SW480 (cell line): Measurements from ENCODE around the gene TRABD2B.

Experiments
- DNase-seq: peaks from one replicate; pipeline ENCODE4 v3.0.0-alpha.2; 2016; ENCODE audit warnings: low spot score

The TRABD2B gene

DNA sequence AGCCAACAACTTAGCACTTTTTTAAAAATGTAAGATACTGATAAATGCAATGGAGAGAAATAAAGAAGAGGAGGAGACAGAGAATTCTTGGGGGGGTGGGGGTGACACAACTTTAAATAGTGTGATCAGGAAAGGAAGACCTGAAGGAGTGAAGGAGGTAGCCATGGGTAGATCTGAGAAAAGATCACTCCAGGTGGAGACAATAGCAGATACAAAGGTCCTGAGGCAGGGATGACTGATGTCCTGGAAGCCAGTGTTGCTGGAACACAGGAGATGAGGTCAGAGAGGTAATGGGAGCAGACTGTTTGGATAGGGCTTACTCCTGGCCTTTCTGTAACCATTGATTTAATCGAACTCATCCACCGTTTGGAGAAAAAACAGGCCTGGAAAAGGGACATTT is 24.6 kb upstream of the TRABD2B start:
- no peak for DNase-seq

DNA sequence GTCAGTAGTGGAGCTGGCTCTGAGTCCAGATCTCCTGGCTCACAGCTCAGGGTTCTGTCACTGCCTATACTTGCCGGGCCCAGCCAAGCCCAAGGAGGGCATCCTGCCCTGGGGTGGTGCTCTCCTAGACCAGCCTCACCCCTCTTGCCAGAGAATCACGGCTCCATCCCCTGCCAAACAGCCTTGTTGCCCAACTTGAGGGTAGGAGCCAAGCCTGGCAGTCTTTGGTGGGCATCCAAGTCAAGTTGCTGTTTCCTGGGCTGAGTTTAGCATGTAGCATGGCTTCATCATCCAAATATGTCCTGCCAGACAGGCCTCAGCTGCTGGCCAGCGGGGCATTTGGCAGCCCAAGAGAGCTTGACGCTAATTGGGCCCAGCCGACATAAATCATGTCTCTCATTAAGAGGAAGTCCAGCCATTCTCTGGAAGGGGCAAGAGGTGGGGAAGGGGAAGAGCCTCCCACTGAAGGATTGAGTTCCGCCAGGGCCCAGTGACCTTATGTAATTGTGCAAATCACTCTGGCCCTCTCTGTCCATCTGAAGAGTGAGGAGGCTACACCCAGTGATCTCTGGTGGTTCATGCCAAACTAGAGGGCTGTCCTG is 22.6 kb upstream of the TRABD2B start:
- no peak for DNase-seq

DNA sequence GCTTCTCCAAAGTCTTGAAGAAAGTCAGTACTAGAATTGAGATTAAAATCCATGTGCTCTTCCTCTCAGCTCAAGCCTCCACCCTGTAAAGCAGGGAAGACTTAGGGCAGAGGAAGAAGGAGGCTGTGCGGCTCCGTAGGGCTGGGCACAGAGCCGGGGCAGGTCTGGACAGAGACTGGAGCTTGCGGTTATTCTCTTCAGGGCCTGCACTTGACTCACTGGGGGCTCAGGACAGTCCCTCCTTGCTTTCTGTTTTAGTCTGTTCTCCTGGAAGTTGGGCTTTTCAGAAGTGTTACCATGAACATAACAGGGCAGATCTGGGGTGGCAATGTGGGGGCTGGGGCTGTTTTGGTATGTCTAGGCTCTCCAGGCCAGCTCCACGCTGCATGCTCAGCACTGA is 21.6 kb upstream of the TRABD2B start:
- DNase-seq = no peak

DNA sequence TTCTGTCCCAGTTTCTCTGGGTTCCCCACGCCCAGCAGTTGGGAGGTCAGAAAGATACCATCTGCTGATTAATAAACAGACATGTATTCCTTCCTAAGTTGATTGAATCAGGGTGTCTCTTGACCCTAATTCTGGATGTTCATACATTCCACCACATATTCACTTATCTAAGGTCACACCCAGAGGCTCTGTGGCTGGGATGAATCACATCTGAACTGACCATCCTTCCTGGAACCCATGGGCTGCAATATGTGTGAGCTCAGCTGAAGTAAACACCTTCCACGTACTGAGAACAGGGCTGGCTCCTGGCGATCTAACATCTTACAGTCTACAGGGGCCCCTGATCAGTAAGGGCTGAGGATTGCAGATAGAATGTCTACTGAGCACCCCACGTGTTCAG is 20.5 kb upstream of the TRABD2B start:
- no peak for DNase-seq

DNA sequence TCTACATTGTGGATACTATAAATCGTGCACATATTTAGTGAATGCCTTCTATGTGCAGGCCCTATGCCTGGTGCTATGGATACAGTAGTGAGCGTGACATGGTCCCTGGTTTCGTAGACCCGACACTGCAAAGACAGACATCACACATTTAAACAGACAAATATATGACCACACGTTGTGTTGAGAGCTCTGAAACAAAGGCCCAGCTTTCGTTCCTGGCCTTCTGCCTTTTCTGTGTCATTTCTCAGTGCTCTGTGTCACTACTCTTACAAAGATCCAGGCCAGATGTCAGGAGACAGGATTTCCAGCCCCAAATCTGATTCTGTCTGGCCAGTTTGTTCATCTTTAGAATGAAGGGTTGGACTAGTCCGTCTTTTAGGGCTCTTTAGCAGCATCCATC is 19.3 kb upstream of the TRABD2B start:
- DNase-seq = no peak

DNA sequence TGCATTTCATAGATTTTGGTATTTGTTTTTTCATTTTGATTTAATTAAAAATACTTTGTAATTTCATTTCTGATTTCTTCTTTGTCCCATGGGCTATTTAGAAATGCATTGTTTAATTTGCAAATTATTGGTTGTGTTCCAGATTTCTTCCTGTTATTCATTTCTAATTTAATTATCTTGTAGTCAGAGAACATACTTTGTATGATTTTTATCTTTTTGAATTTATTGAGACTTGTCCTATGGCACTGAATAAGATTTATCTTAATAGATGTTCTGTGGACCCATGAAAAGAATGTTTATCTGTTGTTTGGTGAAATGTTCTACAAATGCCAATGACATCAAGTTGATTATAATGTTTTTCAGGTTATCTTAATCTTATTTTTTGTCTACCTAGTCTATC is 16.1 kb upstream of the TRABD2B start:
- DNase-seq = no peak

DNA sequence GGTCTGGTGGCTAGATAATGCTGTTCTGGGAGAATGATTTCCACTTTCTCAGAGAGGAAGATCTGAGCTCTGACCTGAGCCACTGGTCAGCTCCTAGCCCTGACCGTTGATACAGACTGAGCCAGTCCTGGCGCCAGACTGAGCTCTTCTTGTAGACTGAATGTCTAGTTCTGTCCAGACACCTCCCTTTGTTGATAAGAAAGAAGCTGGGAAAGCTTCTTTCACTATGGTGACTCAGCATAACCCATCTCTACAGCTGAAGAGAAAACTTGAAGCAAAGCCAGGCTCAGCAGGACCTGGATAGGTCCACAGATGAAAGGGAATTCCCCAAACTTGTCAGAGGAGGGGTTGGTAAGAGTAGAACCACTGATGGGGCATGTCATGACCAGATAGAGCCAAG is 9.9 kb upstream of the TRABD2B start:
- DNase-seq = no peak

DNA sequence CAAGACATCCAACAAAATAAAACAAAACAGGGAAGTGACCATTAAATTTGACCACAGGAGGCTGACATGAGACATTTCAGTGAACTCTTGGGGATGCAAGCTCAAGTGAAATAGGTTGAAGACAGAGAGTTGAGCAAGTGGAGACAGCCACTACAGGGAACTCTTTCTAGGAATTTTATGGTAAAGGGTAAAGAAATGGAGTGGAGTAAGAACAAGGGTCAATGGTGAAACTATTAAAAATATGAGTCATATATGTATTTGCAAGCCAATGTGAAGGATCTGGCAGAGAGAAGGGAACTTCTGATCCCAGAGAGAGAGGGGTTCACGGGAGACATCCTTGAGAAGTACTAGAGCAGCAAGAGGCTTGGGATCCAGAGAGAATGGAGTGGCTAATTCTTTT is 9.1 kb upstream of the TRABD2B start:
- DNase-seq = no peak

DNA sequence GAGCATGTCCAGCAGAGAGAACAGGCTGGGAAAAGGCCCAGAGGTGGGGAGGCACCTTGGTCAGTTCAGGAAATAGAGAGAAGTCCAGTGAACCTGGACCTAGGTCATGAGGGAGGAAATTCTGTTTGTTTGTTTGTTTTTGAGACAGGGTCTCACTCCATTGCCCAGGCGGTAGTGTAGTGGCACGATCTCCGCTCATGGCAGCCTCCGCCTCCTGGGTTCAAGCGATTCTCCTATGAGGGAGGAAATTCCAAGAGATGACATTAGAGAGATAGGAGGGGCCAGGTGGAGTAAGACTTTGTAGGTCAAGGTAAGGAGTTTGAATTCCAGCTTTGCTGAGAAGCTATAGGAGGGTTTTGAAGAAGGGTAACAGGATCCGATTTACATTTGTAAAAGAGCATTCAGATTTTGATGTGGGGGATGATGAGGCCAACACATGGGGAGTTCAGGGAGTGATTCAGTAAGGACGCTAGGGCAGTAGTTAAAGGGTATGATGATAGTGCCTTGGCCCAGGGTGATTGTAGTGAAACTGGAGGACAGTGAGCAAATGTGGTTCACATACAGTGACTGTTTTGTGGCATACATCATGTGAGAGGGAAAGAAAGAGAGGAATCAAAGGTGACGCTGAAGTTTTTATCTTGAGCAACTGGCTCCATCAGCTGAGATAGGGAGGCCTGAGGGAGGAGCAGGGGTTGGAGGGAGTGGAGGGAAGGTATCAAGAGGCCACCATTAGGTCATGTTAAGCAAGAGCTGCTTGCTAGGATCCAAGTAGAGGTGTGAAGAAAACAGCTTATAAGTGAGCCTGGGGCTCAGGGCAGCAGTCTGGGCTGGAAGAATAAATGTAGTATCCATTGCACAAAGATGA is 8.3 kb upstream of the TRABD2B start:
- DNase-seq = no peak

DNA sequence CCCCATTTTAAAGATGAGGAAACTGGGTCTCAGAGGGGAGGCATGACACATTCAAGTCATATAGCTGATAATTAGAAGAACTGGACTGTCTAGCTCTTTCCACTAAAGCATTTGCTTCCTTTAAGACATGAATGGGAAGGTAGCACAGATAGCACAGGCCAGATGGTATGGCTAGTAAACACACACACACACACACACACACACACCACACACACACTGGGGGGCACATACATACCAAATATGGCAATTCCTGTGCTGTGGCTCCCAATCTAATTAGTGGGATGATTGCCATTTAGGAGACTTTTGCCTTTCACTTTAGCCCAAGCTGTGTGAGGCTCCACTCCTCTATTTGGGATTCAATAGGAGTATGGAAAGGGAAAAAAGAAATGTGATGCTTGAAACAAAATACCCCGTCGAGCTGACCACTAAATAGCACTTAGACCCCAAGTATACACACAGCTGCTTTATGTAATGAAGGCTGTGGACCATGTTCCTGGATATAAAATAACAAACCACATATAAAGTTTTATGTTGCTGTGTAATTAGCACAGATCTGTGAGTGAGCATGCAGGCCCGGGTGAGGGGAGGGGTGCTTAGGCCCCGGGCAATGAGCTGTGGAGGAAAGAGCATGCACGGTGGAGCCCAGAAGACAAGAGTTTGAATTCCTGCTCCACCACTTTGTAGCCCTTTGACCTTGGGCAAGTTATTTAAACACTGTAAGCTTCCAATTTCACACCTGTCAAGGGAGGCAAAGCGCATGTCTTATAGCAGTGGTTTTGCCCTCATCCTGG is 6.8 kb upstream of the TRABD2B start:
- DNase-seq = peak; percentile 47

DNA sequence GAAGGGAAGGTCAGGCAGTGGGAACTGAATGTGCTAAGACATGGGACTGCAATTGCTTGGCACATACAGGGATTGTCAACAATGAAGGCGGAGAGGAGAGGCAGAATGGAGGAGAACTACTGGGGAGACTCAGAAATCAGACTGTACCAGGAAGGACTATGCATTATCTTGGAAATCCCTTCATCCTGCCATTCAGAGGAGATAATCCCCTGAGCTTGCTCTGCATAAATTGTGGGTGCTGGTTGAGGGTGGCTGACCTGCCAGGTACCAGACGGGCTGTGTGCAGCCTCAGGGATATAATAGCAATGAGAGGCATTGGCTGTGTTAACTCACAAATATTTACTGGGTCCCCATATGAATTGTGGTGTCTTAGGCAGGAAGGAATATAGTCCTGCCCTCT is 5.0 kb upstream of the TRABD2B start:
- DNase-seq = no peak

DNA sequence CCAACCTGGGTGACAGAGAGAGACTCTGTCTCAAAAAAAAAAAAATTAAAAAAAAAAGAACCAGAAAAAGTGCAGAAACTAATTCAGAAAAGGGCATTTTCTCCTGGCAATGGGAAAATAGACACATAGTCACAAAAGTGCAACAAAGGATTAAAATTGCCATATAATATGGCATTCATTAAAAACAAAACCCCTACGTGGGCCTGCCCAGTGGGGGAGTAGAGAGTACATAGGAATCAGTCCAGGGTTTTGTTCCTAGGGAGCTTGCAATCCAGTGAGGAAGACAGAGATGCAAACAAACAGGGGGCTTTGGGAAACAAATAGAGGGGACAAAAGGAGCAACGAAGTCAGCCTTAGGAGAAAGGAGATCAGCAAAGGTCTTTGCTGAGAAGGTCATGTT is 4.5 kb upstream of the TRABD2B start:
- no peak for DNase-seq

DNA sequence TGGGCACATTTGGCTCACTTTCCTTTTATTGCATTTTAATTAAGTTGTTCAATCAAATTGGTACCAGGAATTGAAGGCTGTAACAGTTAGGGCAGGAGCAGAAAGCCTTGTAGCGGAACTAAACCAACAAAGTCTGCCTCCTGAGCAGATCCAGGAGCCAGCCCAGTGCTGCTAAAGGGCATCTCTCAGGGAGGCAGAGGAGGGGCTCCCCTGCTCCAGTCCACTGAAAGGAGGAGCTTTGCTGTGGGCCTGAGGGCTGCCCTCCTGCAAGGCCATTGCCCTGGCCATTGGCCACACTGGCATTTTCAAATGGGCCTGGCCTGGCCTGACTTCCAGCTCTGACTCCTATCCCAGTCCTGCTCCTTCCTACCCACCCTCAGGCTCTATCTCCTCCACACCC is 3.7 kb upstream of the TRABD2B start:
- no peak for DNase-seq

DNA sequence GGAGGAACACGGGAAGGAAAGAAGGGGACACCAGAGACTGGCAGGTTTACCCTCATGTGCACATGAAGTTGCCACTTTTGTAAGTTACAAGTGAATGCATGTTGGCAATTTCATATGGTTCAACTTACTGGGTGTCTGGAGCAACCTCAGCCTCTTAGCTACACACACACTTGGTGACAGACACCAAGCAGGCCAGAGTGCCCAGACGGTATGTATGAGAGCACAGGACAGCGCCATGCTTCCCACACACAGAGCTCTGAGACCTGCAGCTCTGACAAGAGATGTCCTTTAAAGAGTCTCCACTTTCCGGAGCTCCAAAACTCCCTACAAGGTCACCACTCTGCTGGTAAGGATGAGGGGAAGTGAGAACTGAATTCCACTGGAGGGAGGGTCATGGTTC is 1.9 kb upstream of the TRABD2B start:
- DNase-seq = no peak

DNA sequence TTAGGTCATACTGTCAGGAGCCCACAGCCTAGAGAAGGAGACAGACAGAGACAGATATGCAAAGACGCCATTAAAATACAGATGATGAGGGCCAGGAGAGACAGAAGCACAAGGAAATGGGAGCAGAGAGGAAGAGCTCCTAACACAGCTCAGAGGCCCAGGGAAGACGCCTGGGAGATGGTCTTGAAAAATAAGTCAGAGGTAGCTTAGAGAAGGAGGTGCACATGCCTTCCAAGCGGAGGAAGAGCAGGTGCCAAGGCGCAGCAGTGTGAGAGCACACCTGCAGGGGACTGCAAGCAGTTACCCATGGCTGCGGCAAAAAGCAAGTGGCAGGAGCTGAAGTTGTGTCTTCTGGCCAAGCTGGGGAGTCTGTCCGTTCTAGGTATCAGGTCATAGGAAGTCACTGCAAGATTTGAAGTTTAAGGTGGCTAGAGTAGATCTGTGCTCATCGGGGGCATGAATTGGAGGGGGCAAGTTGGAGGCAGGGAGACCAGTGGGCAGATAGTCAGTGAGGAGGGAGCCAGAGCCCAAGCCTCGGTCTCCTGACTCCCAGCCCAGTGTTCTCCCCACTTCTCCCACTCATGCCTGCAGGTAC is 1.3 kb upstream of the TRABD2B start:
- no peak for DNase-seq

DNA sequence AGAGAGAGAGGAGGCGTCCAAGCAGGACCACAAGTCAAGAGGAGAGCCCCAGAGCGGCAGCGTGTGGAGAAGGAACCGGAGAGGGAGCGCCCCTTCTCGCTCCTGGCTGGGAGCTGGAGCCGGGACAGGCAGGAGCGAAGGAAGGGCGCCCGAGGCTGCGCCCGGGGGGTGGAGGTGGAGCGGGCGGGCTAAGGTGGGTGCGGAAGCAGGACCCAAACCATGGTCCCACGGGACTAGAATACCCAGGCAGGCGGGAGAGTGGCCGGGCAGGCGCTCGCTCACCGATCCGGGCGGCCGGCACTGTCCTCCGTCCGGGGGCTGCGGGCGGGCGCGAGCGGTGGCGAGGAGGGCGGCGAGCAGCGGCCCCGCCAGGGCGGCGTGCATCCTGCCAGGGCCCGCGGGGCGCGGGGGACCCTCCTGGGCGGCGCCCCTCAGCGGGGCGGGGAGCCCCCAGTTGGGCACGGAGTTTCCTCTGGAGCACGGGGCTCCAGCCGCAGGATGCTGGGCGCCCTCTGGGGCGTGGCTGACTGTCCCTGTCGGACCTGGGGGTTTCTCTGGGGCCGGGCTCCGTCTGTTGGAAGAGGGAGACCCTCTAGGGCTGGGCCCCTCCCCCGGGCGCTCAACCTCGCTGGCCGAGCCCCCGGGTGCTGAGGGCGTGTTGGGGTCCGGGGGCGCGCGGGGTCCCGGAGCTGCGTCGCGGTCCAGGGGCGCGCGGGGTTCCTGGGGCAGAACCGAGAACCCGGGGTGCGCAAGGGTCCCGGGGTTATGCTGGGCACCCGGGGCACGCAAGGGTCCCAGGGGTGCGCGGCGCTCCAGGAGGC is 569 bp downstream of the TRABD2B start:
- no peak for DNase-seq

DNA sequence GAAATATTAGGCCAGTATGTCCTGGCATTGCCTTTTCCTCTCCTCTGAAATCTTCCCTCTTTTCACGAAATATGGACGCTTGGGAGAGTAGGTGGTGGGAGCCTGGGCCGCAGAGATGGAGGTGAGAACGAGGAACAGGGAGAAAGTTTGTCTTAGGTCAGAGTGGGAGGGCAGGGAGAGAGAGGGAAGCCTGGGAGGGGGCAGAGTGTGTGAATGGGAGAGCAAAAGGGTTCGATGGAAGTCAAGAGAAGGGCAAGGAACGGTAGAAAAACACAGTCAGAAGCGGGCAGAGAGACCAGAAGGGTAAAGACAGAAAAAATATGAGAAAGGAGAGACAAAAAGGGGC is 1.2 kb downstream of the TRABD2B start:
- DNase-seq = no peak

DNA sequence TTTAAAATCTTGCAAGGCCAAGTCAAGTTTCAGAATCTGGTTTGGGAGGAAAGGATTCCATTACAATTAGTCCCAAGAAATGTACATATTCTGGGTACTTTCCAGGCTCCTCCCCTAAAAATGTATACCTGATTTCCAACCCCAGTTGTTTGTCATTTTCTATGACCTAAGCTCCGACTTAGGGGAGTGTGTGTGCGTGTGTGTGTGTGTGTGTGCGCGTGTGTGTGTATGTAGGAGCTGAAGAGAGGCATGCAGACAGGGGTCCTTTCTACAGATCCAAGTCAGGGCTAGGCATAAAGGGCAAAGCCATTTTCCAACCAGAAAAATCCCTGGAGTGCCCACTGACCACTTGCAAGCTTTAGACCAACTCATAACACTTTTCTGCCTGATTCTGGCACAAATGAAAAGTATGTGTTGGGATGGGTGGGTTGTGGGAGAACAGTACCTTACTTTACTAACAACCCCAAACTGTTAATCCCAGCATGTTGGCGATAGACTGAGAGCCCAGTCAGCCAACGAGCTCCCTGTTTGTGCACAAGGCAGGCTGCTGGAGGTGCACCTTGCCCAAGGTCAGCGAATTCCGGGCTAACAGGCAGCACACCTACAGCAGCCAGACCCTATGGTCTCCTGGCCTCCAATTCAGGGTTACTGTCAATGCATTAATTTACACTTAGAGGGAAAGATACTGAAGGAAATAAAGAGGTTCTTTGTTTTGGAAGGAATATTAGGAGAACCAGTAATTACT is 1.7 kb downstream of the TRABD2B start:
- no peak for DNase-seq

DNA sequence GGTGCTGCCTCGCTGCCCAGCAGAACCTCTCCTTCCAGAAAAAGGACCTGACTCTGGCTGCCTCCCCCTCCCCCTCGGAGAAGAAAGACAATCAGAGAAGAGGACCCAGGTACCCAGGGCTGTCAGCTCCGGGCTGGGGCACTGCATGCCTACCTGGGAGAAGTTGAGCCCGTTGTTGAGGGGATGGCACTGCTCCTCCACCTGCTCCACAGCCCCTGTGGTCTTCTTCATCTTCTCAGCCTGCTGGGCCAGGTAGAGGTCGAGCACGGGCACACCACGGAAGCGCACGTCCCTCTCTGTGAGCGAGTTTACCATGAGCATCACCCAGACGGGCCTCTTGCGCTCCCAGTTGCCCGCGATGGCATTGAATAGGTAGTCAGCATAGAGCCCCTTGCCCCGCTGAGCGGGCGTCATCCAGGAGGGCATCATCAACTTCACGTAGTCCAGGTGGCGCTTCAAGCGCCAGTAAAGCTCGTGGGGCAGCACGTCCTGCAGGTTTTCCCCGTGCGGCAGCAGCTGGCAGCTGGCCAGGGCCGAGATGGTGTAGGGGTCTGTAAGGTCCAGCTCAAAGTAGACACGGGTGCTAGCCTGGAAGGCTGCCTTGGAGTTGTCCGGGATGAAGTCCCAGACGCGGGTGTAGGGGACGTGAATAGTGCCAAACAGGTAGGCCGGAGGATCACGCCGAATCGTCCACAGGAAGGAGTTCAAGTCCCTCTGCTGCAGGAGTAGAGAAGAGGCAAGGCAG is 3.1 kb downstream of the TRABD2B start:
- no peak for DNase-seq

DNA sequence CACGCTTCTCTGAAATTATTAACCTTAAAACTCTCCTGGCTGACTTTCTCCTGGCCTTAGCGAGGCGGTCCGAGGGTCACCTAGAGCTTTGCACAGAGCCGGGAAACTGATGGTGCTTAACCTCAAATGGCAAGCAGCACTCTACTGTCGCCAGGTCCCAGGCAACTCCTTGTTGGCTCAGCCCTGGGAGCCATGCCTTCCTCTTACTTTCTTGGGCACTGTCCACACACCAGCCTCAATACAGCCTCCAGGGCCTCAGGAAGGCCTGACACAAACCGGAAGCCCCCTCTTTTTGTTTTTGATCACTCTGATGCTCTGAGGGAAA is 3.8 kb downstream of the TRABD2B start:
- no peak for DNase-seq
